B cell (primary cell): ENCODE measurements around the gene MAD1L1. TPM values are rescaled to one million over a fixed set of nuclear protein-coding genes. Genes with fewer than 3 reads are reported as not detected.

Experiments
- ATAC-seq: fragments of 200-7000 bp; cut with Tn5 transposase; one replicate; pipeline ENCODE4 v1.10.0; 2021; ENCODE audit warnings: low read depth, mild to moderate bottlenecking, moderate number of reproducible peaks, moderate library complexity
- CTCF ChIA-PET: fragments of 350-600 bp; sonication (Branson Sonifier 250); formaldehyde crosslinking; loops from one replicate; lab custom pipeline; 2021; ENCODE audit warnings: antibody characterized with exemption, inconsistent platforms; lab: Charles Lee
- POLR2A ChIA-PET: fragments of 350-600 bp; sonication (Branson Sonifier 250); formaldehyde crosslinking; loops from one replicate; lab custom pipeline; 2021; ENCODE audit warnings: antibody characterized with exemption; lab: Charles Lee
- DNase-seq: peaks from one replicate; pipeline ENCODE4 v3.0.0; 2013
- H2AFZ ChIP-seq: 2 replicates; pipeline ENCODE4 v1.6.1; 2012; ENCODE audit warnings: mild to moderate bottlenecking, low read depth, low read length; ENCODE audit not compliant: insufficient read depth, poor library complexity, severe bottlenecking
- H3K27ac ChIP-seq, 2 donors: 1 replicate in 1 of 2; 2 replicates in 1 of 2; pipeline ENCODE4 v1.5.1; 2012 to 2013; ENCODE audit warnings: low read length in 2 of 2, mild to moderate bottlenecking in 2 of 2, moderate library complexity in 1 of 2
- H3K27me3 ChIP-seq, 4 experiments: fragments of 200-600 bp in 1 of 4; sonication (generic) in 1 of 4; replicated peaks in 1 of 4; 1 replicate in 2 of 4; 2 replicates in 2 of 4; pipeline versions ENCODE4 v1.6.1 to v1.7.0; 2013 to 2016; ENCODE audit warnings: low read length in 3 of 4, mild to moderate bottlenecking in 2 of 4, mixed read lengths in 1 of 4, moderate library complexity in 1 of 4; ENCODE audit not compliant: insufficient read depth in 4 of 4, control insufficient read depth in 3 of 4; ENCODE audit errors: control extremely low read depth in 1 of 4
- H3K36me3 ChIP-seq, 2 experiments: replicated peaks in 1 of 2; 1 replicate in 1 of 2; 2 replicates in 1 of 2; pipeline versions ENCODE4 v1.6.1 to v1.7.1; 2013; ENCODE audit warnings: low read length in 1 of 2; ENCODE audit not compliant: insufficient read depth in 2 of 2, control insufficient read depth in 1 of 2; ENCODE audit errors: control extremely low read depth in 1 of 2, extremely low read depth in 1 of 2
- H3K4me1 ChIP-seq, 2 donors: fragments of 200-600 bp in 1 of 2; sonication (generic) in 1 of 2; 1 replicate in 1 of 2; 2 replicates in 1 of 2; pipeline versions ENCODE4 v1.5.1 to v1.6.1; 2013 to 2017; ENCODE audit warnings: low read length in 2 of 2; ENCODE audit not compliant: control insufficient read depth in 2 of 2, insufficient read depth in 2 of 2
- H3K4me2 ChIP-seq: replicated peaks from 2 replicates; pipeline ENCODE3; 2012; ENCODE audit warnings: mild to moderate bottlenecking, low read depth, low read length; ENCODE audit not compliant: poor library complexity, severe bottlenecking
- H3K4me3 ChIP-seq, 5 experiments: fragments of 200-600 bp in 1 of 5; sonication (generic) in 1 of 5; 1 replicate in 3 of 5; 2 replicates in 2 of 5; pipeline versions ENCODE4 v1.5.1 to v1.7.0; 2011 to 2016; ENCODE audit warnings: low read length in 4 of 5, mild to moderate bottlenecking in 4 of 5, low read depth in 2 of 5, control low read depth in 1 of 5, moderate library complexity in 1 of 5; ENCODE audit not compliant: insufficient read depth in 1 of 5; ENCODE audit errors: control extremely low read depth in 1 of 5, extremely low read depth in 1 of 5
- H3K79me2 ChIP-seq: fragments of 200-600 bp; sonication (generic); one replicate; pipeline ENCODE4 v1.6.0; 2016; ENCODE audit warnings: low read length; ENCODE audit not compliant: control insufficient read depth, insufficient read depth
- H3K9ac ChIP-seq: fragments of 200-600 bp; sonication (generic); 2 replicates; pipeline ENCODE4 v1.6.1; 2017; ENCODE audit warnings: mild to moderate bottlenecking, low read length, moderate library complexity
- H3K9me3 ChIP-seq, 3 donors: one replicate each; pipeline versions ENCODE4 v1.6.1 to v1.7.1; 2013; ENCODE audit warnings: low read length in 2 of 3; ENCODE audit not compliant: control insufficient read depth in 2 of 3, insufficient read depth in 1 of 3; ENCODE audit errors: control extremely low read depth in 1 of 3
- H4K20me1 ChIP-seq: 2 replicates; pipeline ENCODE4 v1.6.0; 2012; ENCODE audit warnings: mild to moderate bottlenecking, low read length; ENCODE audit not compliant: insufficient read depth, control insufficient read depth, poor library complexity, severe bottlenecking
- H3K27ac Mint-ChIP-seq: one replicate; pipeline ENCODE4 v1.8.0; 2021; ENCODE audit warnings: mixed read lengths
- H3K27me3 Mint-ChIP-seq: one replicate; pipeline ENCODE4 v1.8.0; 2021; ENCODE audit warnings: mixed read lengths
- H3K4me1 Mint-ChIP-seq: one replicate; pipeline ENCODE4 v1.8.0; 2021; ENCODE audit warnings: mixed read lengths
- H3K4me3 Mint-ChIP-seq: one replicate; pipeline ENCODE4 v1.8.0; 2021; ENCODE audit warnings: mixed read lengths
- H3K9me3 Mint-ChIP-seq: one replicate; pipeline ENCODE4 v1.8.0; 2022; ENCODE audit warnings: mixed read lengths; ENCODE audit not compliant: insufficient read depth
- EZH2 ChIP-seq: IDR thresholded peaks from 2 replicates; pipeline ENCODE4 v1.6.1; 2012; ENCODE audit warnings: borderline replicate concordance, low read depth, mild to moderate bottlenecking, moderate library complexity, low read length; ENCODE audit not compliant: insufficient read depth, poor library complexity, severe bottlenecking
- WGBS: methylation state at CpG from one replicate; pipeline ENCODE4 v1.1.5; 2013; ENCODE audit warnings: missing lambda C conversion rate; ENCODE audit not compliant: insufficient coverage; 5-methylcytosine and 5-hydroxymethylcytosine counted together
- intact Hi-C: fragments of 100-400 bp; cut with micrococcal nuclease; formaldehyde crosslinking; loops from one replicate; pipeline ENCODE4 v1.10.0; 2022
- polyA plus RNA-seq: library from polyadenylated mRNA; depleted of rRNA; stranded (reverse); fragments of >200 nt; gene quantifications from 2 replicates; pipeline ENCODE4 v1.2.3, GENCODE V29; 2012
- total RNA-seq, 2 donors: library from RNA; stranded (reverse); fragments of 120-200 nt in 1 of 2; gene quantifications; 1 replicate in 1 of 2; 2 replicates in 1 of 2; pipeline versions ENCODE4 v1.2.3 to v1.2.4, GENCODE V29; 2013 to 2022
- TF ChIP-seq, protein P1 (sequence below): fragments of 200-600 bp; IDR thresholded peaks from one replicate; pipeline ENCODE4 v1.8.0; 2022; ENCODE audit warnings: antibody characterized with exemption, mild to moderate bottlenecking

The MAD1L1 gene
- total and polyA plus RNA-seq, 2 donors (not counting 1 experiment from before 2014, with no cell fraction given): 86.7 to 110 TPM

DNA sequence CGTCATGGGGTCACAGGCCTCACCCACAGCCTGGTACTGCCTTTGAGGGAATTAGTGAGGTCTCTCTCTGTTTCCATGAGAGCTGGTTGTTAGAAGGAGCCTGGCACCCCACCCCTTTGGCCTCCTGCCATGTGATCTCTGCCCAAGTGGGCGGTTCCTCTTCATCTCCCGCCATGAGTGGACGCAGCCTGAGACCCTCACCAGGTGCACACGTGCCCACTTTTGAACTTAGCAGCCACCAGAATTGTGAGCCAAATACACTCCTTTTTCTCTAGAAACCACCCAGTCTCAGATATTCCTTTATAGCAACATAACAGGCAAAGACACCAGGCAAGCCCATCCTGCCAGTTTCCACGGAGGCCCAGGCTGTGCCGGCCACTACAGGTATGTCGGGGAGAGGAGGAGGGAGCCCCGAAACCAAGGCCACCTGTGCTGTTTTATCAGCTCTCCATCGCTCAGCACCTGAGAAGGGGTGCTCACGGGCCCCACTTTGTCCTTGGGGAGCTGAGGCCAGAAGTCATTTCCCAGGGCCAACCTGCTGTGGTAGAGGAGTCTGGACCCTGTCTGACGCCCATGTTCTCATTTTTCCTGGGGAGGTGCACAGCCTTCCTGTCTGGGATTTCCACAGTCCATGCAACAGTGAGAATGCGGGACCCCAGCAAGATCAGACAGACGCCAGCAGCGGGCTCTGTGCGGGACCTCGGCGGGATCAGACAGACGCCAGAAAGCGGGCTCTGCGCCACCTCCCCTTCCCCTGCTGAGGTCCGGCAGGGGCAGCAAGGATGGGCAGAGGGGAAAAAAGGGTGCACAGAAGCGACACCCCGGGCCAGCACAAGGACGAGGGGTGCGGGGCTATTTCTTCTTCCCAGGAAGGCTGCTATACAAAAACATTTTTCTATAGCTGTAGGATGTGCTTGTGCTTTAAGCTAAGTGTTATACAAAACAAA is 342.2 kb downstream of the MAD1L1 start:
- Histone ChIP-seq H3K79me2 (peaks cover 21% of the 10 kb centered on the region), H2AFZ (no peak overlapping the region), H3K4me2 (no peak overlapping the region), H3K36me3 (peaks cover 1 to 54% of the 10 kb centered on the region in 2 experiments), H3K27ac (no peak overlapping the region), H3K27me3 (no peaks in the 10 kb centered on the region), H3K9ac (no peak overlapping the region), H3K4me1 (no peaks in the 10 kb centered on the region), H3K4me3 (no peak overlapping the region), H3K9me3 (peaks cover 0 to 7% (median 0%) of the 10 kb centered on the region in 3 donors), H4K20me1 (peaks cover 52% of the 10 kb centered on the region)
- DNase-seq (no peak), ATAC-seq (no peak)
- Mint-ChIP-seq H3K9me3 (no peaks in the 10 kb centered on the region), H3K4me3 (no peak overlapping the region), H3K27ac (no peak overlapping the region), H3K27me3 (no peaks in the 10 kb centered on the region), H3K4me1 (peaks cover 4% of the 10 kb centered on the region)
- 95% methylated on average over 11 of the region's 26 CpGs for WGBS
- intact Hi-C loops: no loop called here
- ChIA-PET CTCF (no interaction called here), POLR2A (no interaction called here)
- TF ChIP-seq, protein P1, sequence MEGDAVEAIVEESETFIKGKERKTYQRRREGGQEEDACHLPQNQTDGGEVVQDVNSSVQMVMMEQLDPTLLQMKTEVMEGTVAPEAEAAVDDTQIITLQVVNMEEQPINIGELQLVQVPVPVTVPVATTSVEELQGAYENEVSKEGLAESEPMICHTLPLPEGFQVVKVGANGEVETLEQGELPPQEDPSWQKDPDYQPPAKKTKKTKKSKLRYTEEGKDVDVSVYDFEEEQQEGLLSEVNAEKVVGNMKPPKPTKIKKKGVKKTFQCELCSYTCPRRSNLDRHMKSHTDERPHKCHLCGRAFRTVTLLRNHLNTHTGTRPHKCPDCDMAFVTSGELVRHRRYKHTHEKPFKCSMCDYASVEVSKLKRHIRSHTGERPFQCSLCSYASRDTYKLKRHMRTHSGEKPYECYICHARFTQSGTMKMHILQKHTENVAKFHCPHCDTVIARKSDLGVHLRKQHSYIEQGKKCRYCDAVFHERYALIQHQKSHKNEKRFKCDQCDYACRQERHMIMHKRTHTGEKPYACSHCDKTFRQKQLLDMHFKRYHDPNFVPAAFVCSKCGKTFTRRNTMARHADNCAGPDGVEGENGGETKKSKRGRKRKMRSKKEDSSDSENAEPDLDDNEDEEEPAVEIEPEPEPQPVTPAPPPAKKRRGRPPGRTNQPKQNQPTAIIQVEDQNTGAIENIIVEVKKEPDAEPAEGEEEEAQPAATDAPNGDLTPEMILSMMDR: no peak
- TF ChIP-seq EZH2: no peak
